HG02642 (cell line): ENCODE measurements around the gene VANGL1.

Experiments
- ATAC-seq: cut with Tn5 transposase; IDR thresholded peaks from one replicate; pipeline ENCODE4 v1.9.1; 2021; ENCODE audit warnings: mild to moderate bottlenecking; ENCODE audit not compliant: unreplicated experiment, poor library complexity

The VANGL1 gene

DNA sequence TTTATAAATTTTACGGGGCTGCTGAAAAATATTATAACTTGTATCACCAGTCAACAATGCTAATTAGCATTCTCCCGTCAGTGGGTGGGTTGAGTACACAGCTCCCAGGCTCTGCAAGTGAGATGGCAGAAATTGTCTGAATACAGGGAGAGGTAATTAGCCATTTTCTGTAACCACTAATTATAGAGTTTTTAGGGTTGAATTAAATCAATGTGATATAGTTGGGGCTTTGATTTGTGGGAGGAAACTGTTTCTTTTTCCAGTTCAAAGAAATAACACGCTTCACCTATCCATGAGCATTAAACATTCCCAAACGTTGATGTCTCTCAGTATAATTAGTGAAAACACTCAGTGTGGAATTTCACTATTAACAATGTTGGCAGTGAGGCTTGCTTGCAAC lies 1.5 kb downstream of the VANGL1 start:
- no peak for ATAC-seq

DNA sequence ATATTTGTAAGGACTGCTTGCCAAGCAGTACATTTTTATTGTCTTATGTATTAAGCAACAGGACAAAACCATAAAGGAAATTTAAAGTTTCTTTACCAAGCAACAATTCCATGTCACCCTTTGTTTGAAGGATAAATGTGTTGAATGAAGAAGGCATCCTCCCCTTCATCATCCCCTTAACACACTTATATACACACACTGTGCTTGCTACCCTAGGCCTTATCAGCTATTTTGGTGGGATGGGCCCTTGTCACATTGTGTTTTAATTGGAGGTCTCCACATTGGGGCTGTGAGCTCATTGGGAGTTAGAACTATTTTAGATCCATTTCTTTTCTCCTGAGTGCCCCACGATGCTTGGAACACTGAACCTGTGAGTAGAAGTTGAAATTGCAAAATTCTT lies 1.9 kb downstream of the VANGL1 start:
- no peak for ATAC-seq

- no peak for ATAC-seq
Measured at GRCh38 chr1:115644109-115644508, 2.3 kb downstream of the VANGL1 start.

DNA sequence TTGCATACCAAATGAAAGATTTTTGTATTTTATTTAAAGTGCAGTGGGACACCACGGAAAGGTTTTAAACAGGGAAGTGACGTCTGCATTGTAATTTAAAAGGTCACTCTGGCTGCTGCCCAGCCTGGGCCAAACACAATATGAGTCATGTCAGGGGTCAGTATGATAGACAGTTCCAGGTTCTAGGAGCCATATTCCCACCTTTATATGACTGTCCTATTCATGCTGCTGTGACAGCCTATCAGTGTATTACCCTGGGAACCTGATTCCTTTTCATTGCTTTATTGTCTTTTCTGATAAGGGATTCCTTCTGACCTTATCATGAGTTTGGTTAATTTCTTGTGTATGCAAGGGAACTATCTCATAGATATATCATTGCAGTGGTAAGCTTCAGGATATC lies 5.3 kb downstream of the VANGL1 start:
- no peak for ATAC-seq

DNA sequence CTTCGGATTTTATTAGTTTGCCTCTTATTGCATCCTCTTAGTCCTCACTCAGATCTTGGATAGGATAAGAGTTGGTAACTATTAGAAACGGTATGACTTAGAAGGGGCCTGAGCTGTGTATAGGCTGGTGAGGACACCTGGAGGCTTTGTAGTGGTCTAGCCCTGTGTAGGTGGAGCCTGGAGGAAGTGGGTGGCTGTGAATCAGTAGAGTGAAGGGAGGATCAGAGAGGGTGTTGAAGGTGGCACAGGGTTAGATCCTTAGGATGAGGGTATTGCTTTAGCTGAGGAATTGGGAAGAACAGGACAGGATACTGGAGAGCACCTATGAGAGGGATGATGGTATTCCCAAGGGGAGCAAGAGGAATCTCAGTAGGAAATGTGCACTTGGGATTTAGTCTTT lies 5.7 kb downstream of the VANGL1 start:
- no peak for ATAC-seq

- ATAC-seq = no peak
Measured at GRCh38 chr1:115647919-115648650, 6.3 kb downstream of the VANGL1 start.

DNA sequence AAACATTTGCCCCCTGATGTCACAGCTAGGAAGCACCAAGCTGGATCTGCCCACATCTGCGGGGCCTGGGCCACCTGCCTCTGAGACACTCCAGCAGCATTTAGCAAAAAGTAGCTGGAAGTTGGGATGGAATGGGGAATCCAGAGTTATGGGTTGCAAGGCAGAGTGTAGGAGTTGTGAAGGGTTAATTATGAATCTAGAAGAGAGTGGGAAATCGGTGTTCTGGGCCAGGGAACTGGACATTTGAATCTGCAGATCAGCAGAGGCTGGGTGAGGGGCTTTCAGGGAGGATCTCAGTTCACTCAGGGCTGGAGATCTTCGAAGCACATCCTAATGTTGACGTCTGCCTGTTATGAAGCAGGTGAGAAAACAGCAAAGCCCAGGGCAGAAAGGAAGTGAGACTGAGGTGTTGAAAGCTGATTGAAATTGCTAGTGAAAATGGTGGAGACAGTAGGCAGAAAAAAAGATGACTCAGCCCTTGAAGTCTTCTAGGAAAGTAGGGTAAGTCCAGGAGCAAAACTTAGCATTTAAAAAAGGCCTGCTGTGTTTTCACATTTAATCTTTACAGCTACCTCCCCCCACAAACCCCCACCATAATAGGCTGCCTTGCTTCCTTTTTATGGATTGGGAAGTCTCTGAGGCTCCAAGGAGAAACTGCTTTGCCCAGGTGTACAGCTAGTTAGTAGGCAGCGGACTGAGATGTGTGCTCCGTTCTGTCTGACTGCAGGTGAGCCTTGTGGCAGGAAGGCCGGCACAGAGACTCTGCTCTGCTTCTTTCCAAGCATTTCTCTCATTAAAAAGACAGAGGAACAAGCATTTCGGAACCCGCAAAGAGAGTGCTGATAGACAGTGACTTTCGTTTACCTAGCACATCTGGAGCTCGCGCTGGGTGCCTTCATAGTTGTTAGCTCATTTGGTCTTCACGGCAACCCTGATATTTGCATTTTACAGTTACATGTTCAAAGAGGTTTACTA lies 7.2 kb downstream of the VANGL1 start:
- peak; percentile 92 for ATAC-seq

- ATAC-seq = no peak
Measured at GRCh38 chr1:115649964-115650363, 8.2 kb downstream of the VANGL1 start.

DNA sequence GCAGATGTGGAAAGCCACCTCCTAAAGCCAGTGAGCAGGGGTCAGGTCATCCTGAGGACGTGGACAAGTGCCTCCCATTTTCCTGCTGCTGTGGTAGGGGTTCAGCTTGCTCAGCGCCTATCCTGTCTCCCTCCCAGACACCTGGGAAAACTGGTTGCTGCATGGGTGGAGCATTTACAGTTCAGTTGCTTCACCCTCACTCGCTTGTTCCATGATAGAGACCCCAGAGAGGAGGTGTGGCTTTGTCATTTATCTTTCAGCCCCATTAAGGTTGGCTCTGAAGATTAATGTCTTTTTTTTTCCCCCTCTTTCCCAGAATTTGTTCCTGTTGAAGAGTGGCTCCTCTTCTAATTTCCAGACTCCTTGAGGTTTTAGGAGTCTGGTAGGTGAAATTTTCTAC lies 9.2 kb downstream of the VANGL1 start:
- ATAC-seq = no peak

GRCh38 chr1:115651391-115651790 lies 9.6 kb downstream of the VANGL1 start:
- ATAC-seq = no peak

DNA sequence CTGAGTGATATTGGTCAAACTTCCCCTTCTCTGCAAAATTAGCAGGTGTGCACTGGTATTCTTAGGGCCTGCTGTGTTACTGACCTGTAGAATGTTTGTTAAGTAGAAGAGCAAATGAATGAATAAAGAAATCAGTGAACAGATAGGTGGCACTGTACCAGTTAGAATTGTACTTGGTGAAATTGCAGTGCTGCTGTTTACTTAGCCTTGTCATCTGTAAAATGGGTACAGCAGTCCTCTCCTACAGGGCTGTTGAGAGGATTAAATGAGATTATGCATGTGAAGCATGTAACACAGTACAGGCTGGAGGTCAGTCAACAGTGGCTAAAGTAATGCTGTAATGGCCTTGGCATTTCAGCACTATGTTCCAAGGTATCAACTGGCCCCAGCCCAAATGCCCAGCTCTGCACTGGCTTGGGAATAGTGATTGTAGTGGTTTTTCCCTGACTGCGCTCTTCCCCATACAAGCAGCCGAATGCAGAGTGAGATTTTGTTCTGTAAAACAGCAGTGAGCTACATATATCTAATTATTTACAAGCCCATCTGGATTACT lies 10.5 kb downstream of the VANGL1 start:
- ATAC-seq = no peak

- no peak for ATAC-seq
Measured at GRCh38 chr1:115654125-115654524, 12.4 kb downstream of the VANGL1 start.

- no peak for ATAC-seq
Measured at GRCh38 chr1:115654663-115655305, 13.0 kb downstream of the VANGL1 start.

DNA sequence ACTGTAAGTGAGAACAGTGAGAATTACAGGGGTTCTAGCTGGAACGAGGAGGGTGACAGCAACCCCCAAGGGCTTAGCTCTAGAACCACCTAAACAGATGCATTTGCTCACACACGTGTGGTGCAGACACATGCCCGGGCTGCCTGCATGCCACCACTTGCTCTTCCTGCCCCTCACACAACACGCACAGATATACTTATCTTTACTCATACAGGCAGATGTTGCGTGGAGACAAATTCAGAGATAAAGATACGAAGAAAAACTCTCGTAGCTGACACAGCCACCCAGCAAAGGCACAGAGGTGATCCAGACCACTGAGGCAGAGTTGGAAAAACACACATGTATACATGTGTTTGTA lies 13.5 kb downstream of the VANGL1 start:
- ATAC-seq = no peak

- no peak for ATAC-seq
Measured at GRCh38 chr1:115655916-115656315, 14.1 kb downstream of the VANGL1 start.

DNA sequence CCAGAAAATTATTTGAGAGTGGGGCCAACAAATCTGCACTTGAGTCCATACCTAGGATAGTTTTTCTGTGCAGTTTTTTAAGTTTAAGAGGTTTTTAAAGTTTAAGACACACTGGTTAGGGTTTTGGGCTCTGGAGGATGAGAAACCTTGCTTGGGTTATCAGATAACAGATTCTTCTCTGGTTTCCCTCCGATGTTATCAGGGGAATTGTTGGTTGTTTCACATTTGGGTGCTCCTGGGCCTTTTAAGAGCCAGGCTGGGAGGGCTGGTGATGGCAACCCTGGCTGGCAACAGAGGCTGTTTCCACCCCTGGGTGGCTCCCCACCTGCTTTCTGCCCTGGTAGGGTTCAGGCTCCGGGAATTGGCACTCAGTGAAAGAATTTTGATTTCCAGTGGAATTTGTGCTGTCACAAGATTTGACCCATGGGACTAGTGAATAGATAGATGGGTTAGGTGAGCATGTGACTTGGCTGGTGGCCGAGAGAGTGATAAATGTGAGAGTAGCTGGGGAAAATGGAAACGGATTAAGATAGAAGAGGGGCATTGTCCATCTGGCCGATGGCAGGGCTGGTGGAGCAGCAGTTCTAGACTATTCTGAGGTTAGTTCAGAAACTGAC lies 14.8 kb downstream of the VANGL1 start:
- ATAC-seq = no peak

GRCh38 chr1:115658646-115659045 lies 16.9 kb downstream of the VANGL1 start:
- ATAC-seq = no peak

DNA sequence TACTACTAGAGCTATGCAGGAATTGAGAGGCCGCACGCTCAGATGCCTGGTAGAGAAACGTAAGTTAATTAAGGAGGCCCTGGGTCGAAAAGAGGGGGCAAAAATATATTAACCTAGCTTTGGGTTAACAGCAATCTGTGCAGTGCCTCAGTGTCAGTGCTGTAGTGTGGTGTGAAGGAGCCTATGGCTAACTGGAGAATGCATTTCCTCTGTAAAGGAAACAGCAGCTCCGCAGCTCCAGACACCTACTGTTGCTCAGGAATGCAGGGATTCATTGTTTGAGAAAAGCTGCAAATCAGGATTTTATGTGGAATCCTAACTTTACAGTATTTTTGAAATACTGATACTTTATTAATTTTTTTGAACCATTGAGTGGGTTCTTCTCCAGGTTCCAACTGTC lies 18.4 kb downstream of the VANGL1 start:
- ATAC-seq = no peak

DNA sequence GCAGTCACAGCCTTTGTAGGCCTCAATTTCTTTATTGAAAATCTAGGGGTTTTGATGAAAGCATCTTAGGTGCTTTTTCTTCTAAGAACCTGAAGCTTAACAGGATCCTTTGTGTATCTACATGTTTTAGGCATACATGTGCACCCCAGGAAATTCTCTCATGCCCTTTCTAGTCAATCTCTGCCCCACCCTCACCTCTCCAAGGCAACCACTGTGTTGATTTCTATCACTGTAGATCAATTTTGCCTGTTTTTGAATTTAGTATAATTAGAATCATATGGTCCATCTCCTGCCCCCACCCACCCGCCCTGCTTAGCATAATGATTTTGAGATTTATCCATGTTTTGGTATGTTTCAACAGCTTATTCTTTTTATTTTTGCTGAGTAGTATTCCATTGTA lies 19.4 kb downstream of the VANGL1 start:
- no peak for ATAC-seq

DNA sequence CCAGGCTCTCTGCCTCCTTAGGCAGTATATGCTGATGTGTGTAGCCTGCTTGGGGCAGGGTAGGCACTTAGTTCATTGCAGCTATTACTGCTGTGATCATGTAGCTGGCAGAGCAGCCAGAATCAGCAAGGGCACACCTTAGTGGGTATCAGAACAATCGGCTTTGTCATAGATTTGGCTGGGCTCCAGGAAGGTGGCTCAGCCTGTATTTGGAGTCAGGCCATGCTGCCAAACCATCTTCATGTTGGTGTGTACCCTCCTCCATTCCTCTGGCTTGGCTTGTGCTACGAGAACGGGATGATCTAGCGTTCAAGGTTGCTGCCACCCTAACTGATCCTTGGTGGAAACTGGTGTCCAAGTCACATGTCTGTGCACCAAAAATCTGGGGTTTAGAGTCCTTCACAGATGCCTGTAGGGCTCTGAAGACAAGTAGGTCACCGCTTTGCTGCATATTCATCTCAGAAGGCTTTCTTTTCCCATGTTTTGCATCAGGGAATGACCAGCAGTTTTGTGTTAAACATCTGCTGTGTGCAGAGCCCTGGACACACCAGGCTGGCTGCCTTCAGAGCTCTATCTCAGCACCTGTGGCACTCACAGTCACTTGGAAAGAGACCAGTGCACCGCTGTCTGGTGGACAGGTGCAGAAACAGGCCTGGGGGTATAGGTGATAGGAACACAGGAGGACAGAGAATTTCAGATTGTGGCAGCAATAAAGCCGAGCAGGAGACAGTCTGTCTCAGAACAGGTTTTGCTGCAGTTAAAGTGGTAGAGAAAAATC lies 23.7 kb downstream of the VANGL1 start:
- no peak for ATAC-seq
